GM12878 (cell line): ENCODE results near the gene SLC9A3. TPM values are rescaled to one million over a fixed set of nuclear protein-coding genes. Genes with fewer than 3 reads are reported as not detected.

Experiments used
- BACH1 ChIP-seq: fragments of 450-650 bp; IDR thresholded peaks from 2 replicates; pipeline ENCODE4 v1.6.1; 2017; ENCODE audit warnings: mild to moderate bottlenecking, borderline replicate concordance
- CREM ChIP-seq: IDR thresholded peaks from 2 replicates; pipeline ENCODE4 v1.6.1; 2014; ENCODE audit warnings: antibody characterized with exemption, low read depth
- FOXM1 ChIP-seq: IDR thresholded peaks from 2 replicates; pipeline ENCODE4 v1.6.1; 2012; ENCODE audit warnings: low read depth, mild to moderate bottlenecking, inconsistent platforms, low read length, moderate library complexity
- JUND ChIP-seq: IDR thresholded peaks from 2 replicates; pipeline ENCODE4 v1.6.1; 2012; ENCODE audit warnings: low read depth, mild to moderate bottlenecking, low read length, improper control_type of control experiment, moderate library complexity
- RBBP5 ChIP-seq: fragments of 200-600 bp; sonication (generic); conservative IDR thresholded peaks from 2 replicates; pipeline ENCODE4 v1.6.1; 2016
- RFX5 ChIP-seq: IDR thresholded peaks from 2 replicates; pipeline ENCODE4 v1.6.1; 2011; ENCODE audit warnings: low read depth, low read length, improper control_type of control experiment
- SIN3A ChIP-seq: IDR thresholded peaks from 2 replicates; pipeline ENCODE4 v1.6.1; 2012; ENCODE audit warnings: low read depth, low read length, improper control_type of control experiment
- SIX5 ChIP-seq: IDR thresholded peaks from 2 replicates; pipeline ENCODE4 v1.6.1; 2011; ENCODE audit warnings: mild to moderate bottlenecking, low read depth, low read length, moderate library complexity; ENCODE audit not compliant: severe bottlenecking
- STAT1 ChIP-seq: fragments of 450-650 bp; conservative IDR thresholded peaks from 2 replicates; pipeline ENCODE4 v1.6.1; 2014; ENCODE audit warnings: antibody characterized with exemption, mild to moderate bottlenecking
- SUZ12 ChIP-seq: fragments of 200-600 bp; sonication (generic); IDR thresholded peaks from one replicate; pipeline ENCODE4 v1.6.1; 2018; ENCODE audit warnings: antibody characterized with exemption, mild to moderate bottlenecking; ENCODE audit not compliant: unreplicated experiment
- TBL1XR1 ChIP-seq: IDR thresholded peaks from 2 replicates; pipeline ENCODE4 v1.6.1; 2012; ENCODE audit warnings: low read depth, low read length, improper control_type of control experiment
- ZNF384 ChIP-seq: IDR thresholded peaks from 2 replicates; pipeline ENCODE4 v1.6.1; 2012; ENCODE audit warnings: low read depth, mild to moderate bottlenecking, low read length, improper control_type of control experiment, borderline replicate concordance
- polyA plus RNA-seq, 11 experiments: library from polyadenylated mRNA; depleted of rRNA in 4 of 11; unstranded in 6 of 11; stranded (reverse) in 5 of 11; fragments of >200 nt; fragmentation: Nextera tagmentation in 4 of 11; fragmentation: Illumina TruSeq in 1 of 11; extraction: Ambion mirVana in 4 of 11; extraction: Trizol in 1 of 11; gene quantifications; 1 replicate in 1 of 11; 2 replicates in 10 of 11; pipeline versions ENCODE4 v1.2.1 to v1.2.3, GENCODE V29; 2011 to 2016; ENCODE audit warnings: inconsistent platforms in 2 of 11, missing spikeins in 2 of 11, low read depth in 1 of 11
- total RNA-seq, 4 experiments: library from RNA; depleted of rRNA in 3 of 4; stranded (reverse); fragments of >200 nt in 3 of 4; fragmentation: Illumina TruSeq in 1 of 4; extraction: Trizol in 1 of 4; gene quantifications; 2 replicates each; pipeline versions ENCODE4 v1.2.1 to v1.2.3, GENCODE V29; 2013 to 2021
- TF ChIP-seq, protein P1 (sequence below): fragments of 450-650 bp; IDR thresholded peaks from 2 replicates; pipeline ENCODE4 v1.6.1; 2016; ENCODE audit warnings: mild to moderate bottlenecking, moderate library complexity, borderline replicate concordance
- TF ChIP-seq, protein P2 (sequence below): IDR thresholded peaks from 2 replicates; pipeline ENCODE4 v1.6.1; 2012; ENCODE audit warnings: mild to moderate bottlenecking, low read depth, low read length
- TF ChIP-seq, protein P3 (sequence below): fragments of 450-650 bp; IDR thresholded peaks from 2 replicates; pipeline ENCODE4 v1.6.1; 2017; ENCODE audit warnings: mild to moderate bottlenecking
- TF ChIP-seq, protein P4 (sequence below): IDR thresholded peaks from 2 replicates; pipeline ENCODE4 v1.6.1; 2012; ENCODE audit warnings: low read length, inconsistent platforms
- TF ChIP-seq, protein P5 (sequence below): fragments of 450-650 bp; IDR thresholded peaks from 2 replicates; pipeline ENCODE4 v1.6.1; 2016; ENCODE audit warnings: mild to moderate bottlenecking

Gene SLC9A3
- total and polyA plus RNA-seq, 10 of the 15 experiments (the other 5 are each of a cell fraction or from before 2014, with no cell fraction given): 0.04 to 5.2 (median 2.3) TPM; not detected in 1

DNA sequence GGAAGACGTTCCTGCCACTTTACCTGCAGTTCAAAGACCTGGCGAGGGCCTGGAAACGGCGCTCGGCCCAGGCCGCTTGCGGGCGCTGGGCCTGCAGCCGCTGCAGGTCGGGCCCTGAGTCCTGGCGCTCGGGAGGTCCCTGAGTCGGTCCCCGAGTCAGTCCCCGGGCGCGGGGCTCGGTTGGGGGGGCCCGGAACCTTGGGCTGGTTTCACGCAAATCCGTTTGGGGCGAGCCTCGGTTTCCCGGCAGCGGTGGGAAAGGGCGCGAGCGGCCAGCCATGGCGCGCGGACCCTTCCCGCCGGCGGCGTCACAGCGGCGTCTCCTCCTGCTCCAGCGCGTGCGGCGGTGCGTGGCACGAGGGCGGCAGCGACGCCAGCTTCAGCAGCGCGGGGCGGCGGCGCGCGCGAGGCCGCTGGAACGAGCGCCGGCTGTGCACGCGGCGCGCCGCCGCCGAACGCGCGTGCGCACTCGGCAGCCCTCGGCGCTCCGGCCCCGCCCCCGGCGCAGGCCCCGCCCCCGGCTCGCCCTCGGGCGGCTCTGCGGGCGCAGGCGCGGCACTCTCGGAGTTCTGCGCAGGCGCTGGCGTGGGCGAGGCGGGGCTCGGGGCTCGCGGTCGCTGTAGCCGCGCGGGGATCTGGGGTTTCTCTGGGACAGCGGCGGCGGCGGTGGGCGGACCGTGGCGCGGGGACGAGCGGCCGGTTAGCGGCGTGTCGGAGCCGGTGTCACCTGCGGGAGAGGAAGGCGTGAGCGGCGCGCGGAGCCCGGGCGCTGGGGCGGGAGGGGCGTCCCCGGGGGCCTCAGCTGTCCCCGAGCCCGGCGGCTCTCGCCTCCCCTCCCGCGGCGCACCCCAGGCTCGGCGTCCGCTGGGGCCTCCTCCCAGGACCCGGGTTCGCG lies 51.3 kb downstream of the SLC9A3 start (continued):
- TF ChIP-seq, protein P1, sequence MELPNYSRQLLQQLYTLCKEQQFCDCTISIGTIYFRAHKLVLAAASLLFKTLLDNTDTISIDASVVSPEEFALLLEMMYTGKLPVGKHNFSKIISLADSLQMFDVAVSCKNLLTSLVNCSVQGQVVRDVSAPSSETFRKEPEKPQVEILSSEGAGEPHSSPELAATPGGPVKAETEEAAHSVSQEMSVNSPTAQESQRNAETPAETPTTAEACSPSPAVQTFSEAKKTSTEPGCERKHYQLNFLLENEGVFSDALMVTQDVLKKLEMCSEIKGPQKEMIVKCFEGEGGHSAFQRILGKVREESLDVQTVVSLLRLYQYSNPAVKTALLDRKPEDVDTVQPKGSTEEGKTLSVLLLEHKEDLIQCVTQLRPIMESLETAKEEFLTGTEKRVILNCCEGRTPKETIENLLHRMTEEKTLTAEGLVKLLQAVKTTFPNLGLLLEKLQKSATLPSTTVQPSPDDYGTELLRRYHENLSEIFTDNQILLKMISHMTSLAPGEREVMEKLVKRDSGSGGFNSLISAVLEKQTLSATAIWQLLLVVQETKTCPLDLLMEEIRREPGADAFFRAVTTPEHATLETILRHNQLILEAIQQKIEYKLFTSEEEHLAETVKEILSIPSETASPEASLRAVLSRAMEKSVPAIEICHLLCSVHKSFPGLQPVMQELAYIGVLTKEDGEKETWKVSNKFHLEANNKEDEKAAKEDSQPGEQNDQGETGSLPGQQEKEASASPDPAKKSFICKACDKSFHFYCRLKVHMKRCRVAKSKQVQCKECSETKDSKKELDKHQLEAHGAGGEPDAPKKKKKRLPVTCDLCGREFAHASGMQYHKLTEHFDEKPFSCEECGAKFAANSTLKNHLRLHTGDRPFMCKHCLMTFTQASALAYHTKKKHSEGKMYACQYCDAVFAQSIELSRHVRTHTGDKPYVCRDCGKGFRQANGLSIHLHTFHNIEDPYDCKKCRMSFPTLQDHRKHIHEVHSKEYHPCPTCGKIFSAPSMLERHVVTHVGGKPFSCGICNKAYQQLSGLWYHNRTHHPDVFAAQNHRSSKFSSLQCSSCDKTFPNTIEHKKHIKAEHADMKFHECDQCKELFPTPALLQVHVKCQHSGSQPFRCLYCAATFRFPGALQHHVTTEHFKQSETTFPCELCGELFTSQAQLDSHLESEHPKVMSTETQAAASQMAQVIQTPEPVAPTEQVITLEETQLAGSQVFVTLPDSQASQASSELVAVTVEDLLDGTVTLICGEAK: no peak
- TF ChIP-seq SIX5 (no peak), SUZ12 (no peak), CREM (no peak), SIN3A (0 out of 2 replicates have a peak, but pooled peaks have one; percentile 30), JUND (no peak), ZNF384 (no peak), FOXM1 (no peak), RFX5 (no peak), BACH1 (peak; percentile 70), RBBP5 (no peak), TBL1XR1 (no peak), STAT1 (no peak)
- TF ChIP-seq, protein P2, sequence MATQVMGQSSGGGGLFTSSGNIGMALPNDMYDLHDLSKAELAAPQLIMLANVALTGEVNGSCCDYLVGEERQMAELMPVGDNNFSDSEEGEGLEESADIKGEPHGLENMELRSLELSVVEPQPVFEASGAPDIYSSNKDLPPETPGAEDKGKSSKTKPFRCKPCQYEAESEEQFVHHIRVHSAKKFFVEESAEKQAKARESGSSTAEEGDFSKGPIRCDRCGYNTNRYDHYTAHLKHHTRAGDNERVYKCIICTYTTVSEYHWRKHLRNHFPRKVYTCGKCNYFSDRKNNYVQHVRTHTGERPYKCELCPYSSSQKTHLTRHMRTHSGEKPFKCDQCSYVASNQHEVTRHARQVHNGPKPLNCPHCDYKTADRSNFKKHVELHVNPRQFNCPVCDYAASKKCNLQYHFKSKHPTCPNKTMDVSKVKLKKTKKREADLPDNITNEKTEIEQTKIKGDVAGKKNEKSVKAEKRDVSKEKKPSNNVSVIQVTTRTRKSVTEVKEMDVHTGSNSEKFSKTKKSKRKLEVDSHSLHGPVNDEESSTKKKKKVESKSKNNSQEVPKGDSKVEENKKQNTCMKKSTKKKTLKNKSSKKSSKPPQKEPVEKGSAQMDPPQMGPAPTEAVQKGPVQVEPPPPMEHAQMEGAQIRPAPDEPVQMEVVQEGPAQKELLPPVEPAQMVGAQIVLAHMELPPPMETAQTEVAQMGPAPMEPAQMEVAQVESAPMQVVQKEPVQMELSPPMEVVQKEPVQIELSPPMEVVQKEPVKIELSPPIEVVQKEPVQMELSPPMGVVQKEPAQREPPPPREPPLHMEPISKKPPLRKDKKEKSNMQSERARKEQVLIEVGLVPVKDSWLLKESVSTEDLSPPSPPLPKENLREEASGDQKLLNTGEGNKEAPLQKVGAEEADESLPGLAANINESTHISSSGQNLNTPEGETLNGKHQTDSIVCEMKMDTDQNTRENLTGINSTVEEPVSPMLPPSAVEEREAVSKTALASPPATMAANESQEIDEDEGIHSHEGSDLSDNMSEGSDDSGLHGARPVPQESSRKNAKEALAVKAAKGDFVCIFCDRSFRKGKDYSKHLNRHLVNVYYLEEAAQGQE: no peak
- TF ChIP-seq, protein P3, sequence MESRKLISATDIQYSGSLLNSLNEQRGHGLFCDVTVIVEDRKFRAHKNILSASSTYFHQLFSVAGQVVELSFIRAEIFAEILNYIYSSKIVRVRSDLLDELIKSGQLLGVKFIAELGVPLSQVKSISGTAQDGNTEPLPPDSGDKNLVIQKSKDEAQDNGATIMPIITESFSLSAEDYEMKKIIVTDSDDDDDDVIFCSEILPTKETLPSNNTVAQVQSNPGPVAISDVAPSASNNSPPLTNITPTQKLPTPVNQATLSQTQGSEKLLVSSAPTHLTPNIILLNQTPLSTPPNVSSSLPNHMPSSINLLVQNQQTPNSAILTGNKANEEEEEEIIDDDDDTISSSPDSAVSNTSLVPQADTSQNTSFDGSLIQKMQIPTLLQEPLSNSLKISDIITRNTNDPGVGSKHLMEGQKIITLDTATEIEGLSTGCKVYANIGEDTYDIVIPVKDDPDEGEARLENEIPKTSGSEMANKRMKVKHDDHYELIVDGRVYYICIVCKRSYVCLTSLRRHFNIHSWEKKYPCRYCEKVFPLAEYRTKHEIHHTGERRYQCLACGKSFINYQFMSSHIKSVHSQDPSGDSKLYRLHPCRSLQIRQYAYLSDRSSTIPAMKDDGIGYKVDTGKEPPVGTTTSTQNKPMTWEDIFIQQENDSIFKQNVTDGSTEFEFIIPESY: no peak
- TF ChIP-seq, protein P4, sequence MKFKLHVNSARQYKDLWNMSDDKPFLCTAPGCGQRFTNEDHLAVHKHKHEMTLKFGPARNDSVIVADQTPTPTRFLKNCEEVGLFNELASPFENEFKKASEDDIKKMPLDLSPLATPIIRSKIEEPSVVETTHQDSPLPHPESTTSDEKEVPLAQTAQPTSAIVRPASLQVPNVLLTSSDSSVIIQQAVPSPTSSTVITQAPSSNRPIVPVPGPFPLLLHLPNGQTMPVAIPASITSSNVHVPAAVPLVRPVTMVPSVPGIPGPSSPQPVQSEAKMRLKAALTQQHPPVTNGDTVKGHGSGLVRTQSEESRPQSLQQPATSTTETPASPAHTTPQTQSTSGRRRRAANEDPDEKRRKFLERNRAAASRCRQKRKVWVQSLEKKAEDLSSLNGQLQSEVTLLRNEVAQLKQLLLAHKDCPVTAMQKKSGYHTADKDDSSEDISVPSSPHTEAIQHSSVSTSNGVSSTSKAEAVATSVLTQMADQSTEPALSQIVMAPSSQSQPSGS: no peak
- TF ChIP-seq, protein P5, sequence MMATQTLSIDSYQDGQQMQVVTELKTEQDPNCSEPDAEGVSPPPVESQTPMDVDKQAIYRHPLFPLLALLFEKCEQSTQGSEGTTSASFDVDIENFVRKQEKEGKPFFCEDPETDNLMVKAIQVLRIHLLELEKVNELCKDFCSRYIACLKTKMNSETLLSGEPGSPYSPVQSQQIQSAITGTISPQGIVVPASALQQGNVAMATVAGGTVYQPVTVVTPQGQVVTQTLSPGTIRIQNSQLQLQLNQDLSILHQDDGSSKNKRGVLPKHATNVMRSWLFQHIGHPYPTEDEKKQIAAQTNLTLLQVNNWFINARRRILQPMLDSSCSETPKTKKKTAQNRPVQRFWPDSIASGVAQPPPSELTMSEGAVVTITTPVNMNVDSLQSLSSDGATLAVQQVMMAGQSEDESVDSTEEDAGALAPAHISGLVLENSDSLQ: no peak
